CD4-positive, alpha-beta memory T cell (primary cell): ENCODE measurements around the gene ACTG1. TPM values are rescaled to one million over a fixed set of nuclear protein-coding genes. Genes with fewer than 3 reads are reported as not detected.

Source experiments
- CTCF ChIA-PET: fragments of 350-600 bp; sonication (Branson Sonifier 250); formaldehyde crosslinking; loops from one replicate; lab custom pipeline; 2021; ENCODE audit warnings: inconsistent platforms; ENCODE audit not compliant: partially characterized antibody; lab: Charles Lee
- POLR2A ChIA-PET: fragments of 350-600 bp; sonication (Branson Sonifier 250); formaldehyde crosslinking; loops from one replicate; lab custom pipeline; 2021; ENCODE audit not compliant: partially characterized antibody; lab: Charles Lee
- DNase-seq, 5 donors: peaks; one replicate each; pipeline versions ENCODE4 v3.0.0 to v3.0.0-alpha.2; 2020 to 2022; ENCODE audit warnings: mixed read lengths in 1 of 5
- H3K27ac ChIP-seq: one replicate; pipeline ENCODE4 v1.7.0; 2013; ENCODE audit warnings: low read depth, low read length
- H3K27me3 ChIP-seq: 2 replicates; pipeline ENCODE4 v1.7.0; 2013; ENCODE audit warnings: mild to moderate bottlenecking, low read length, moderate library complexity; ENCODE audit not compliant: insufficient read depth
- H3K36me3 ChIP-seq: 2 replicates; pipeline ENCODE4 v1.7.0; 2013; ENCODE audit warnings: mild to moderate bottlenecking, low read length, moderate library complexity; ENCODE audit not compliant: insufficient read depth
- H3K4me1 ChIP-seq: 2 replicates; pipeline ENCODE4 v1.7.0; 2013; ENCODE audit warnings: mild to moderate bottlenecking, low read length, moderate library complexity; ENCODE audit not compliant: insufficient read depth
- H3K4me3 ChIP-seq, 2 donors: one replicate each; pipeline ENCODE4 v1.7.0; 2013; ENCODE audit warnings: low read length in 2 of 2, mild to moderate bottlenecking in 1 of 2
- H3K9me3 ChIP-seq, 2 donors: one replicate each; pipeline ENCODE4 v1.7.0; 2013; ENCODE audit warnings: low read length in 2 of 2, control low read depth in 1 of 2; ENCODE audit not compliant: control insufficient read depth in 1 of 2
- H3K27ac Mint-ChIP-seq, 7 donors: one replicate each; pipeline ENCODE4 v1.8.0; 2020 to 2021; ENCODE audit warnings: mixed read lengths in 7 of 7, mild to moderate bottlenecking in 6 of 7, inconsistent platforms in 3 of 7, moderate library complexity in 3 of 7
- H3K27me3 Mint-ChIP-seq, 2 donors: one replicate each; pipeline ENCODE4 v1.8.0; 2020 to 2021; ENCODE audit warnings: mixed read lengths in 2 of 2
- H3K36me3 Mint-ChIP-seq, 2 donors: one replicate each; pipeline ENCODE4 v1.8.0; 2020 to 2021; ENCODE audit warnings: mixed read lengths in 2 of 2, inconsistent platforms in 1 of 2, mild to moderate bottlenecking in 1 of 2
- H3K4me1 Mint-ChIP-seq, 4 donors: one replicate each; pipeline ENCODE4 v1.8.0; 2020 to 2021; ENCODE audit warnings: mixed read lengths in 4 of 4, mild to moderate bottlenecking in 1 of 4
- H3K4me3 Mint-ChIP-seq, 8 donors: one replicate each; pipeline ENCODE4 v1.8.0; 2020 to 2021; ENCODE audit warnings: mixed read lengths in 8 of 8, mild to moderate bottlenecking in 7 of 8, moderate library complexity in 6 of 8, inconsistent platforms in 3 of 8
- H3K9me3 Mint-ChIP-seq, 8 donors: one replicate each; pipeline ENCODE4 v1.8.0; 2020 to 2021; ENCODE audit warnings: mixed read lengths in 8 of 8, mild to moderate bottlenecking in 5 of 8, inconsistent platforms in 3 of 8, moderate library complexity in 1 of 8
- intact Hi-C: fragments of 100-400 bp; cut with micrococcal nuclease; formaldehyde crosslinking; loops from one replicate; pipeline ENCODE4 v1.15.1; 2023
- polyA plus RNA-seq, 2 donors: library from polyadenylated mRNA; unstranded; fragments of 300-500 nt; fragmentation: Illumina TruSeq; gene quantifications; one replicate each; pipeline ENCODE4 v1.2.3, GENCODE V29; 2021
- total RNA-seq, 2 experiments: library from RNA; stranded (reverse); gene quantifications; one replicate each; pipeline ENCODE4 v1.2.3, GENCODE V29; 2021

The ACTG1 gene
- total and polyA plus RNA-seq, 4 experiments from 2014 or later: 1,031 to 1,651 (median 1,188) TPM

- intact Hi-C loops: no loop called here
- Histone ChIP-seq H3K9me3 (no peaks in the 10 kb centered on the region), H3K4me1 (peaks cover 24% of the 10 kb centered on the region), H3K4me3 (peak overlapping the region; percentile 95 to 97), H3K27me3 (no peaks in the 10 kb centered on the region), H3K27ac (peak overlapping the region; percentile 70), H3K36me3 (peaks cover 31% of the 10 kb centered on the region)
- Mint-ChIP-seq H3K27me3 (no peaks in the 10 kb centered on the region), H3K36me3 (peaks cover 36 to 42% of the 10 kb centered on the region in 2 donors), H3K4me1 (peaks cover 17 to 53% (median 34%) of the 10 kb centered on the region in 4 donors), H3K27ac (peak overlapping the region; percentile 94 to 98 (median 95)), H3K4me3 (peak overlapping the region; percentile 92 to 100 (median 98)), H3K9me3 (peaks cover 0 to 25% (median 0%) of the 10 kb centered on the region in 8 donors)
- ChIA-PET POLR2A (interaction anchor here (0.8 to 9.8 kb wide), 13 partner anchors 9 to 1054 kb away, joined by 3 to 138 read pairs (median 9); partner anchors contain the start of genes ARL16, FAAP100, HGS and NDUFAF8), CTCF (interaction anchor here (1.3 to 3.2 kb wide), 5 partner anchors 9 to 91 kb away, joined by 3 to 15 read pairs (median 6); partner anchors contain the start of gene FAAP100)
- peak; percentile 32 to 66 (median 50) for DNase-seq
These were observed 3.2 kb downstream of the ACTG1 start for GRCh38 chr17:81509207-81509971.

- H3K9me3 Mint-ChIP-seq: peaks cover 0 to 25% (median 0%) of the 10 kb centered on the region in 8 donors
- H3K4me1 Mint-ChIP-seq: peaks cover 17 to 53% (median 34%) of the 10 kb centered on the region in 4 donors
- H3K4me1 ChIP-seq: peaks cover 24% of the 10 kb centered on the region
- peak in 1 of 5 donors; percentile 23 for DNase-seq
- no peaks in the 10 kb centered on the region for H3K27me3 ChIP-seq
- POLR2A ChIA-PET: interaction anchor here (0.8 to 9.8 kb wide), 12 partner anchors 9 to 1054 kb away, joined by 3 to 138 read pairs (median 8); partner anchors contain the start of genes ARL16, FAAP100, HGS and NDUFAF8
- peaks cover 31% of the 10 kb centered on the region for H3K36me3 ChIP-seq
- H3K9me3 ChIP-seq: no peaks in the 10 kb centered on the region
- intact Hi-C loops: no loop called here
- H3K27me3 Mint-ChIP-seq: no peaks in the 10 kb centered on the region
- peak overlapping the region; percentile 70 for H3K27ac ChIP-seq
- CTCF ChIA-PET: interaction anchor here (1.2 to 3.2 kb wide), 6 partner anchors 10 to 366 kb away, joined by 3 to 15 read pairs (median 6); partner anchors contain the start of gene FAAP100
- H3K4me3 ChIP-seq: peak overlapping the region in 1 of 2 donors; percentile 18
- H3K27ac Mint-ChIP-seq: peak overlapping the region; percentile 94 to 98 (median 95)
- H3K4me3 Mint-ChIP-seq: peak overlapping the region; percentile 92 to 100 (median 98)
- H3K36me3 Mint-ChIP-seq: peaks cover 36 to 42% of the 10 kb centered on the region in 2 donors
These were observed 3.9 kb downstream of the ACTG1 start for GRCh38 chr17:81508639-81509206.

GRCh38 chr17:81503619-81504018 lies 9.0 kb downstream of the ACTG1 start:
- ChIA-PET CTCF (no interaction called here), POLR2A (interaction anchor here (1.3 to 1.6 kb wide), 2 partner anchors 8 to 9 kb away, joined by 3 to 6 read pairs; partner anchors contain the start of gene ACTG1)
- Histone ChIP-seq H3K9me3 (no peaks in the 10 kb centered on the region), H3K27me3 (no peaks in the 10 kb centered on the region), H3K27ac (no peak overlapping the region), H3K4me1 (peaks cover 3% of the 10 kb centered on the region), H3K36me3 (no peaks in the 10 kb centered on the region), H3K4me3 (no peak overlapping the region)
- Mint-ChIP-seq H3K4me1 (peaks cover 3 to 12% (median 8%) of the 10 kb centered on the region in 4 donors), H3K36me3 (peaks cover under 1 to 6% of the 10 kb centered on the region in 2 donors), H3K27me3 (no peaks in the 10 kb centered on the region), H3K27ac (no peak overlapping the region), H3K9me3 (no peaks in the 10 kb centered on the region), H3K4me3 (no peak overlapping the region)
- intact Hi-C loops: no loop called here
- DNase-seq: no peak

- Mint-ChIP-seq H3K27me3 (peaks cover 0 to 3% of the 10 kb centered on the region in 2 donors), H3K4me1 (peaks cover under 1 to 2% (median 1%) of the 10 kb centered on the region in 4 donors), H3K27ac (no peak overlapping the region), H3K36me3 (peaks cover 0 to under 1% of the 10 kb centered on the region in 2 donors), H3K4me3 (no peak overlapping the region), H3K9me3 (no peaks in the 10 kb centered on the region)
- ChIA-PET POLR2A (interaction anchor here (1.6 kb wide), 1 partner anchor 9 kb away, joined by 6 read pairs; no protein-coding TSS in a partner anchor), CTCF (interaction anchor here (0.6 kb wide), 1 partner anchor 156 kb away, joined by 4 read pairs; no protein-coding TSS in a partner anchor)
- no peaks in the 10 kb centered on the region for H3K36me3 ChIP-seq
- no peaks in the 10 kb centered on the region for H3K27me3 ChIP-seq
- peak in 1 of 5 donors; percentile 24 for DNase-seq
- H3K27ac ChIP-seq: no peak overlapping the region
- no peak overlapping the region for H3K4me3 ChIP-seq
- intact Hi-C loops: no loop called here
- no peaks in the 10 kb centered on the region for H3K4me1 ChIP-seq
- no peaks in the 10 kb centered on the region for H3K9me3 ChIP-seq
These were observed 10.1 kb downstream of the ACTG1 start for GRCh38 chr17:81502471-81503017.

- H3K4me3 ChIP-seq: no peak overlapping the region
- H3K27me3 ChIP-seq: no peaks in the 10 kb centered on the region
- H3K36me3 ChIP-seq: no peaks in the 10 kb centered on the region
- H3K36me3 Mint-ChIP-seq: no peaks in the 10 kb centered on the region
- H3K27me3 Mint-ChIP-seq: peaks cover 0 to 4% of the 10 kb centered on the region in 2 donors
- H3K4me3 Mint-ChIP-seq: no peak overlapping the region
- no peaks in the 10 kb centered on the region for H3K9me3 ChIP-seq
- peak in 1 of 5 donors; percentile 25 for DNase-seq
- H3K4me1 ChIP-seq: no peaks in the 10 kb centered on the region
- H3K9me3 Mint-ChIP-seq: no peaks in the 10 kb centered on the region
- POLR2A ChIA-PET: interaction anchor here (1.0 to 2.0 kb wide), 2 partner anchors 9 to 13 kb away, joined by 5 to 6 read pairs; partner anchors contain the start of gene ACTG1
- intact Hi-C loops: no loop called here
- no peak overlapping the region for H3K27ac Mint-ChIP-seq
- peaks cover 0 to 3% (median 0%) of the 10 kb centered on the region in 4 donors for H3K4me1 Mint-ChIP-seq
- H3K27ac ChIP-seq: no peak overlapping the region
- CTCF ChIA-PET: no interaction called here
These were observed 12.6 kb downstream of the ACTG1 start for GRCh38 chr17:81500047-81500446.

GRCh38 chr17:81499601-81499970 lies 13.0 kb downstream of the ACTG1 start:
- Histone ChIP-seq H3K27me3 (no peaks in the 10 kb centered on the region), H3K27ac (no peak overlapping the region), H3K4me3 (no peak overlapping the region), H3K9me3 (no peaks in the 10 kb centered on the region), H3K4me1 (no peaks in the 10 kb centered on the region), H3K36me3 (no peaks in the 10 kb centered on the region)
- ChIA-PET POLR2A (interaction anchor here (1.0 to 2.0 kb wide), 3 partner anchors 9 to 13 kb away, joined by 5 to 8 read pairs (median 6); partner anchors contain the start of gene ACTG1), CTCF (no interaction called here)
- no peaks in the 10 kb centered on the region for H3K9me3 Mint-ChIP-seq
- H3K27me3 Mint-ChIP-seq: peaks cover 0 to 6% of the 10 kb centered on the region in 2 donors
- H3K27ac Mint-ChIP-seq: no peak overlapping the region
- H3K4me1 Mint-ChIP-seq: peaks cover 0 to 3% (median under 1%) of the 10 kb centered on the region in 4 donors
- peak in 1 of 5 donors; percentile 39 for DNase-seq
- intact Hi-C loops: no loop called here
- H3K4me3 Mint-ChIP-seq: no peak overlapping the region
- H3K36me3 Mint-ChIP-seq: no peaks in the 10 kb centered on the region
